ENCODE measurements around the gene KCNA3. TPM values are rescaled to one million over a fixed set of nuclear protein-coding genes. Genes with fewer than 3 reads are reported as not detected.

KCNA3 gene
- not detected in 2 replicates for total RNA-seq (2014; rRNA removed; shearing (Covaris generic))
- polyA plus RNA-seq (2015; cell fraction: cytosol; rRNA removed) = not detected in 2 replicates
- not detected in 2 replicates for polyA plus RNA-seq (2015; cell fraction: nucleus; rRNA removed)

DNA sequence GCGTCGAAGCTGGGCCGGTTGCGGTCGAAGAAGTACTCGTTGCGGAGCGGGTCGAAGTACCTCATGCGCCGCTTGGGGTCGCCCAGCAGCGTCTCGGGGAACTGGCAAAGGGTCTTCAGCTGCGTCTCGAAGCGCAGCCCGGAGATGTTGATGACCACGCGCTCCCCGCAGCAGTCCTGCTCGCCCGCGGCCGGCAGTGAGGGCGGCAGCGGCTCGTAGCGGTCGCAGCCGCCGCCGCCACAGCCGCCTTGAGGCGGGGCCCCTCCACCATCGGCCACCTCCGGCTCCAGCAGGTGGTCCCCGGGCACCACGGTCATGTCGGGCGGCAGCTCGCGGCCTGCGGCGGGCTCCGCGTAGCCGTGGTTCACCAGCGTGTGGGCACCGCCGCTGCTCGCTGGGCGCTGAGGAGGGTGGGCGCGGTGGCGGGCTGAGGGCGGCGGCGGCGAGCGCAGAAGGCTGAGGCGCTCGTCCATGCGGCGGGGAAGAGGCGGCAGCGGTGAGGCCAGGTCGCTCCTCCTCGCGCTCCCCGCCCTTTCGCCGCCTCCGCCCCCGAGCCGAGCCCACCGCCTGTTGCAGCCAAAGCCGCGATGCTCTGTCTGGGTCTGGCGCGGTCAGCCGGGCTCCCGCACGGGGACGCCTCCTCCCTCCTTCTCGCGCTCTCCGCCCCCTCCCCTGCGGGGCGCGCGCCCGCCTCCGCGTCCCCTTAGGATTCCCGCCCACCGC, at the start of gene KCNA3:
KCNA3 (minus strand) TSS at position 604 of the 723 bp plus-strand sequence; CDS start at position 473, 131 bp downstream.
- no peak for DNase-seq (ENCODE audit: low read depth)

DNA sequence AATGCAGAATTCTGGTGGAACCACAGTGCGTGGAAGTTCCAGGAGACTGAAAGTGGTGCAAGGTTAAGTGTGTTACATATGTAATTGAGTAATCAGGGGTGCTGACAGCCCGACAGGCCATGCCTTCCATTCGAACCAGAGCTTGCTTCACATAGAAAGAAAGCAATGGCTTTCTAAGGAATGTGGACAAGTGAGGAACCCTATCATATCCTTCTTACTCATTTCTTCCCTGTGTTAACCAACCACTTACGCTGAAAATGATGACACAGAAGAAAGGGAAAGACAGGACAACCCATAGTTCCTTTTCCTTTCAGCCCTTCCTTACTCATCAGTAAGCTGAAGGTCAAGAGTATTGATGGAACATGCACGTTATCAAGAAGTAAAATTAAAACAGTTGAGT, 48.1 kb upstream of the KCNA3 start:
- peak; percentile 23 for DNase-seq (ENCODE audit: low read depth)

GRCh38 chr1:110719908-110720307, 45.2 kb upstream of the KCNA3 start:
- DNase-seq (ENCODE audit: low read depth) = no peak

DNA sequence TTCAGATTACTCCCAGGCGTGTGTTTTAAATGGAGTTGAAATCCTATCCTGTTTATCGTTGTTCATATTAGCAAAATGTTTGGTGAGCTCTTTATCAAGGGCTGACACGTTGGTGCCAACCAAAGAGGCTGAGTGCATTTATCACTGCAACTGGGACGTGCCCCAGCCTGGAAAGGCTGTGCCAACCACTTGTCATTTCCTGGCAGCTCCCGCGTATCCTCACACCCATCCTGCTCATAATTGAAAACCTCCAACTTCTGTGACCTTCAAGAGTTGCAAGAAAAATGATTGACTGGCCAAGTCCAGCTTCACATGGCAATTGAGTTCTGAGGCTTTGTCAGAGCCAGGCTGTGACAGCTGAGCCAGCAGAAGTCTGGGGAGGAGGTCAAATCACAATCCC, 43.7 kb upstream of the KCNA3 start:
- no peak for DNase-seq (ENCODE audit: low read depth)

DNA sequence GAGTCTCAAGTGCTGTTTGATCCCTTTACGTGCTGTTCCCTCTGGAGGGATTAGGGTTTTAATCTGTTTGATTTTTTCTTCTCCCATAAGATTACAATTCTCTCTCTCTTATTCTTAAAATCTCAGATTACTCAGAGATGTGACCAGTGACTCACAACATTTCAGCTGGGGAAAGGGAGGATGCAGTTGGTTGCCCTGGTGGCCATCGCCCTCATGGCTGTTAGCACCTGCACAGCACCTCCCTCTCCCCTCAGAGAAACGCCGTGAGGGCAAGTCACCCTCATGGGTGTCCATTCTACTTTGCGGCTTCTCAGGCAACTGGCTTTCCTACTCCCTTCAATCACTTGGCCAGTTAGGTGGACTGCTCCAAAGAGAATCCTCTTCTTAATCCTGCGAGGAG, 42.4 kb upstream of the KCNA3 start:
- peak; percentile 18 for DNase-seq (ENCODE audit: low read depth)

GRCh38 chr1:110714374-110714995, 39.7 kb upstream of the KCNA3 start:
- no peak for DNase-seq (ENCODE audit: low read depth)

- DNase-seq (ENCODE audit: low read depth) = no peak
Observed at GRCh38 chr1:110713221-110713620, 38.5 kb upstream of the KCNA3 start.

- DNase-seq (ENCODE audit: low read depth) = no peak
Observed at GRCh38 chr1:110710314-110710713, 35.6 kb upstream of the KCNA3 start.

DNA sequence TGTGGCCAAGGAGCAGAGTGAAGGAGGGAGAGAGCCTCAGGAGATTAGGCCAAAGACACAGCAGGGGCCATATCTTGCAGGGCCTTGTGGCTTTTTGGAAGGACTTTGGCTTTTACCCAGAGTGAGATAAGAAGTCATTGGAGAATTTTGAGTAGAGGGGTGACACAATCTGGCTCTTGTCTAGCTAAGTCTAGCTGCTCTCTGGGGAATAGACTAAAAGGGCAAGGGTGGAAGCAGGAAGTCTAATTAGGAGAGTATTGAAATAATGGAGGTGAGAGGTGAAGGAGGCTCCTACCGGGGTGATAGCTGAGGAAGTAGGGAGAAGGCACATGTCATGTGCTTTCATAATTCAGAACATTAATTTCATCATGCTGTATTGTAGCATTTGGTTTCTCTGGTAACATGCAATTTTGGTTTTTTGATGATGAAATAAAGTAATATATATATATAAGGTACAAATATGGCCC, 34.3 kb upstream of the KCNA3 start:
- DNase-seq (ENCODE audit: low read depth) = no peak

DNA sequence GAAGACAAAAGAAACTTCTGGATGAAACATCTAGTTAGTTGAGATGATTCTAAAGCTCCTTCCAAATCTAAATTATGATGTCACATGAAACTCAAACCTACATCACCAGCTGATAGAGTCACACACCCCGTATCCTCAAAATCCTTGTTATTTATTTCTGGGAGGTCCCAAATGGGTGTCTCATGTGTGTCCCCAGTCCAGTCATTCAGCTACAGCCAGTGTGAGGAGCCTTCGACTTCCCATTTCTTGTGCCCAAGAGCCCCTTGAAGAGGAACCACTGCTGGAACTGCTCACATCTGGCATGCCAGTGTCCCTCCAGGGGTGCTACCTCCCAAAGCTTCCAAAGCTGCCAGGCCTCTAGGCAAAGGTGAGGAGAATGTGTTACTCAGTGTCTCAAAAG, 32.5 kb upstream of the KCNA3 start:
- DNase-seq (ENCODE audit: low read depth) = no peak

DNA sequence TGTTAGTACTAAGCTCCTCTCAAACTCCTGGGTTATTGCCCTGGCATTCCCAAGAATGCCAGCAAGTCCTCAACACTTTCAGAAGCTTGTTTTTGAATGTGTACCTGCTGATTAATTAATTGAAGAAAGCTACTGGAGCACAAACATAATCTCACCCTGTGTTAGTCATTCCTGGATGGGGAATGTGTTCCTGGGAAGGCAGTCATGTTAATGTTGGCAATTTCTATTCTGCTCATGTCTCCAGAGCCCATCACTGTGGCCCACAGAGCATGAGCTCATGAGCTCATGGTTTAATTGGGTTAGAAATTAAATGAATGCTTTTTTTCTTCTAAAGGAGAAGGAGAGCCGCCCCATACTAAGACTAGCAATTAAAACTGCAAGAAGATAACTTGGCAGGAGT, 31.9 kb upstream of the KCNA3 start:
- DNase-seq (ENCODE audit: low read depth) = no peak

- DNase-seq (ENCODE audit: low read depth) = no peak
Observed at GRCh38 chr1:110702260-110702659, 27.5 kb upstream of the KCNA3 start.

DNA sequence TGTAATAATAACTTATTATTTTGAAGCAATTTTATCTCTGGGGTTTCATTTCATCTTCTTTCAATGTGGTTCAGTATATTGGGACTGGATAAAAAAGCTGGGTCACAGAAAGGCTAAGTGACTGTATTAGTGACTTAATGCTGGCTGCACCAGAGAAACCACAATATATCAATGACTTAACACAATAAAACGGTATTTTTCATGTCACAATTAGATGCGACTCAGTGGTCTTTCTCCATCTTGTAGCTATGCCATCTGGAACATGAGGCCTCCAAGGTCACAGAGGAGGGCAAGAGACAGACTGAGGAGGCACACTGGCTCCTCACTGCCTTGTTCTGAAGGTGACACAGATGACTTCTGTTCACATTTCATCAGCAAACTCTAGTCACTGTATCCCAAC, 26.0 kb upstream of the KCNA3 start:
- no peak for DNase-seq (ENCODE audit: low read depth)

DNA sequence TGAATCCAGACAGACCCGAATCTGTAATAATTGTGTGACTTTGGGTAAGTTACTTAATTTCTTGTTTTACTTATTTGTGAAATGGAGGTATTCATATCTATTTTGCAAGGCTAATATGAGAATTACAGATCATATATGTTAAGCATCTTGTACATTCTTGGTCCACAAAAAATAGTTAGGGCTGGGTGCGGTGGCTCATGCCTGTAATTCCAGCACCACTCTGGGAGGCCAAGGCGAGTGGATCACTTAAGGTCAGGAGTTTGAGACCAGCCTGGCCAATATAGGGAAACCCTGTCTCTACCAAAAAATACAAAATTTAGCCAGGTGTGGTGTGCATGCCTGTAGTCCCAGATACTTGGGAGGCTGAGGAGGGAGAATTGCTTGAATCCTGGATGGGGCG, 22.9 kb upstream of the KCNA3 start:
- no peak for DNase-seq (ENCODE audit: low read depth)

DNA sequence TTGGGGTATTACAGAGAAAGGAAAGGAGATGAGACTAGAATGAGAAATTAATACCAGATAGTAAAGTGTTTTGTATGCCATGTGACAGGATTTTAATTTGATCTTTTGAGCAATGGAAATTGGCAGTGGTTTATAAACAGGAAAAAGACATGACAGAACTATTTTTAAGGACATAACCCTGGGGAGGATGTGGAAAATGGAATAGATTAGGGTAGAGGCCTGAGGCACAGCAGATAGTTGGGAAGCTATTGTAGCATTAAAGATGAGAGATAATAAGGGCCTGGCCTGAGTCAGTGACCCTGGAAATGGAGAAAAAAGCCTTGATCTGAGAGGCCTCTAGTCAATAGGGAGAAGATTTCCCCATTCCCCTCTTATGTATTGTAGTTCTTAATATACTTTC, 22.1 kb upstream of the KCNA3 start:
- DNase-seq (ENCODE audit: low read depth) = no peak

DNA sequence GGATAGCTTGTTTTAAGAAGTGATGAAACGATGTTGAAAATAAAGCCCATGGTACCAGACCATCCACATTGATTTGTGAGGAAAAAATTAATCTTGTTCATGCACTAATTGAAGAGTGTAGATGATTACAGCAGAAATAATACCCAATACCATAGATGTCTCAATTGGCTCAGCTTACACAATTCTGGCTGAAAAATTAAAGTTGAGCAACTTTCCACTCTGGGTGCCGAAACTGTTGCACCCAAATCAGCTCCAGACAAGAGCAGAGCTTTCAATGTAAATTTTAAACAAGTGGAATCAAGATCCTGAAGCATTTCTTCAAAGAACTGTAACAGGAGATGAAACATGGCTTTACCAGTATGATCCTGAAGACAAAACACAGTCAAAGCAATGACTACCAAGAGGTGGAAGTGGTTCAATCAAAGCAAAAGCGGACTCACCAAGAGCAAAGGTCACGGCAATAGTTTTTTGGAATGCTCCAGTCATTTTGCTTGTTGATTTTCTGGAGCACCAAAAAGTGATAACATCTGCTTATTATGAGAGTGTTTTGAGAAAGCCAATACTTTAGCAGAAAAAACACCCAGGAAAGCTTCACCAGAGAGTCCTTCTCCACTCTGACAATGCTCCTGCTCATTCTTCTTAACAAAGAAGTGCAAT, 16.1 kb upstream of the KCNA3 start:
- no peak for DNase-seq (ENCODE audit: low read depth)

- no peak for DNase-seq (ENCODE audit: low read depth)
Observed at GRCh38 chr1:110689868-110690267, 15.1 kb upstream of the KCNA3 start.

DNA sequence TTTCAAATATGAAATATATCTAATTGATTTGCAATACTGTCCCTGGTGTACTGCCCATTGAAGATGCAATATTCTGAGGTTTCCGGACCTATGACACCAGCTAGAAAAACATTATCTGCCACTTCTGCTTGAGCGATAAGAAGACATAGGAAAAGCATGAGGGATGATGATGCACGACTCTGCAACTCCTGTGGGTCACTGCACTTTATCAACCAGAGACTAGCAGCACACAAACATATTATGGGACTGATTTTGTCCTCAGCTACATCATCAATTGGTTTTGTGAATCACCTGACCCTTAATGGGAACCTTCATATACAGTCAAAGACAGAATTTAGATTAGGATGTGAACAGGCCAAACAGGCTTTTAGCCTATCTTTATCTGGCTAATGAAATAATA, 13.8 kb upstream of the KCNA3 start:
- no peak for DNase-seq (ENCODE audit: low read depth)

DNA sequence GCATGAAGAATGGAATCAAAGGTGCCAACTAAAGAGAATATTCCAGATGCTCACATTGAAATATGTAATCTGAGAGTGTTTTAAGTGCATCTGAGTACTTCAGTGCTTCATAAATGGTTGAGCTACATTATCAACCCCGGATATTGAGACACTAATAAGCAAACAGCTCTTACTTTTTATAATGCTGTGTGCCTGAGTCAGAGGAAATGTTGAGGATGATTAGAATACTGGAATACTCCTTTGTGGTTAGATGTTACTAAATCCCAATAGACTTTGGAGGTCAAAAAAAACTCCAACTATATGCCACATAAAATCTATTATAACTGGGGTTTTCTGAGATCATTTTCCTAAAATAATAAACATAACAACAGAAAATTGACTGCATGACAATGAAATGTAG, 12.5 kb upstream of the KCNA3 start:
- DNase-seq (ENCODE audit: low read depth) = peak; percentile 80

DNA sequence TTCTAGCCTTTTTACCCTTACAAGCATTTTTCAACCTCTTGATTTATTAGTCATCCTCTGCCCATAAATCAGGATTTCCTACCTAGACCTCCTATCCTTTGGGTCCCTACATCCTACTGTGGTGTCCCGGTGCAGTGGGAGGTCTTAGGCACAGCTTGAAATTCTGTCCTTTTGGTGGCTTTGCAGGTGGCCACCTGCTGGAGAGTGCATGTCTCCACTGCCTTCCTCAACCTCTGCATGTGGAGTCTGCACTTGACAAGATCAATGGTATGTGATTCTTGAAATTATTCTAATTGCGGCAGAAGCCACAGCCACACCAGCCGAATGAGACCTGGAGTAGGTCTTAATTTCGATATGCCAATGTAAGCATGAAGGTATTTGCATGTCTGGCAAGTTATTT, 11.4 kb upstream of the KCNA3 start:
- DNase-seq (ENCODE audit: low read depth) = peak; percentile 14

DNA sequence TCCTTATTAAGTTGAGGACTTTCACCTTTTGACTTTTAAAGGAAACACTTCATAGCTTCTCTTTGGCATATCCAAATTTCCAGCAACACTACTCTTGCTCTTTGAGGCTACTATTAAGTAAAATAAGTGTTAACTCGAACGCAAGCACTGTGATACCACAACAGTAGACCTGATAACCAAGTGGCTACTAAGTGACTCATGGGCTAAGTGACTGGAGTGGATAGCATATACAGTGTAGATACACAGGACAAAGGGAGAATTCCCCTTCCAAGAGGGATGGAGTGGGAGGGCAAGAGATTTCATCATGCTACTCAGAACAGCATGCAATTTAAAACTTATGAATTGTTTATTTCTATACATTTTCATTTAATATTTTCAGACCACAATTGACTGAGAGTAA, 9.8 kb upstream of the KCNA3 start:
- DNase-seq (ENCODE audit: low read depth) = peak; percentile 23

GRCh38 chr1:110682898-110683297, 8.2 kb upstream of the KCNA3 start:
- no peak for DNase-seq (ENCODE audit: low read depth)

Measured in HT1080 (cell line).